Type B pancreatic cell (in vitro differentiated cells): ENCODE results near the gene TBL1Y. TPM values are rescaled to one million over a fixed set of nuclear protein-coding genes. Genes with fewer than 3 reads are reported as not detected.

Experiments used
- DNase-seq: peaks from one replicate; pipeline ENCODE4 v3.0.0; 2021; ENCODE audit warnings: mixed read lengths; ENCODE audit not compliant: unreplicated experiment; ENCODE audit errors: extremely low spot score
- H3K27ac Mint-ChIP-seq: 2 replicates; pipeline ENCODE4 v1.8.0; 2021; ENCODE audit warnings: mild to moderate bottlenecking, mixed read lengths
- H3K27me3 Mint-ChIP-seq: 2 replicates; pipeline ENCODE4 v1.8.0; 2021; ENCODE audit warnings: mixed read lengths
- H3K36me3 Mint-ChIP-seq: 2 replicates; pipeline ENCODE4 v1.8.0; 2021; ENCODE audit warnings: mixed read lengths
- H3K4me1 Mint-ChIP-seq: one replicate; pipeline ENCODE4 v1.8.0; 2021; ENCODE audit warnings: mixed read lengths; ENCODE audit not compliant: unreplicated experiment
- H3K4me3 Mint-ChIP-seq: 2 replicates; pipeline ENCODE4 v1.8.0; 2021; ENCODE audit warnings: mild to moderate bottlenecking, mixed read lengths
- H3K9me3 Mint-ChIP-seq: 2 replicates; pipeline ENCODE4 v1.8.0; 2021; ENCODE audit warnings: mixed read lengths
- total RNA-seq: library from RNA; stranded (reverse); gene quantifications from 2 replicates; pipeline ENCODE4 v1.2.1, GENCODE V29; 2021; ENCODE audit warnings: low replicate concordance
- TF ChIP-seq, protein P1 (sequence below): fragments of 200-600 bp; sonication (generic); conservative IDR thresholded peaks from 2 replicates; pipeline ENCODE4 v1.5.0; 2021; ENCODE audit warnings: antibody characterized with exemption, mild to moderate bottlenecking

TBL1Y gene
- total RNA-seq, 1 donor from 2014 or later = not detected

DNA sequence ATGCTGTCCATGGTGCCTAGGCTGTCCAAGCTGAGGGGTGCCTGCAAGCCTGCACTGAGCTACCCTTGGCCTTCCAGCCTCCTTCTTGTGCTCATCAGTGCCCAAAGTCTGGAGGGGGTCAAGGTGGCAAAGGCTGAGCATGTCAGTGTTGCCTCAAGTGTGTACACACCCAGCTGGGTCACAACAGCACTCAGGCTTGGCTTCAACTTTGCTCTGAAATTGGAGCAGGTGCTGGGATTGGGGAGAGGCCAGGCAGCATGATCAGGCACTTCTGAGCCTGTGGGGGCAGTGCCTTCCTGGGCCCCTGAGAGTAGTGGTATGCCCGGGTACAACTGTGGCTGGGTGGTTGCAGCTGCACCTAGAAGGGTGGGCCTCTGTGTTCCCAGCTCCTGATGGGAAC, 18.7 kb downstream of the TBL1Y start:
- Mint-ChIP-seq H3K36me3 (no peaks in the 10 kb centered on the region), H3K4me3 (no peak overlapping the region), H3K4me1 (no peaks in the 10 kb centered on the region), H3K9me3 (no peaks in the 10 kb centered on the region), H3K27me3 (no peaks in the 10 kb centered on the region), H3K27ac (no peak overlapping the region)
- no peak for DNase-seq
- TF ChIP-seq, protein P1, sequence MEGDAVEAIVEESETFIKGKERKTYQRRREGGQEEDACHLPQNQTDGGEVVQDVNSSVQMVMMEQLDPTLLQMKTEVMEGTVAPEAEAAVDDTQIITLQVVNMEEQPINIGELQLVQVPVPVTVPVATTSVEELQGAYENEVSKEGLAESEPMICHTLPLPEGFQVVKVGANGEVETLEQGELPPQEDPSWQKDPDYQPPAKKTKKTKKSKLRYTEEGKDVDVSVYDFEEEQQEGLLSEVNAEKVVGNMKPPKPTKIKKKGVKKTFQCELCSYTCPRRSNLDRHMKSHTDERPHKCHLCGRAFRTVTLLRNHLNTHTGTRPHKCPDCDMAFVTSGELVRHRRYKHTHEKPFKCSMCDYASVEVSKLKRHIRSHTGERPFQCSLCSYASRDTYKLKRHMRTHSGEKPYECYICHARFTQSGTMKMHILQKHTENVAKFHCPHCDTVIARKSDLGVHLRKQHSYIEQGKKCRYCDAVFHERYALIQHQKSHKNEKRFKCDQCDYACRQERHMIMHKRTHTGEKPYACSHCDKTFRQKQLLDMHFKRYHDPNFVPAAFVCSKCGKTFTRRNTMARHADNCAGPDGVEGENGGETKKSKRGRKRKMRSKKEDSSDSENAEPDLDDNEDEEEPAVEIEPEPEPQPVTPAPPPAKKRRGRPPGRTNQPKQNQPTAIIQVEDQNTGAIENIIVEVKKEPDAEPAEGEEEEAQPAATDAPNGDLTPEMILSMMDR = no peak

DNA sequence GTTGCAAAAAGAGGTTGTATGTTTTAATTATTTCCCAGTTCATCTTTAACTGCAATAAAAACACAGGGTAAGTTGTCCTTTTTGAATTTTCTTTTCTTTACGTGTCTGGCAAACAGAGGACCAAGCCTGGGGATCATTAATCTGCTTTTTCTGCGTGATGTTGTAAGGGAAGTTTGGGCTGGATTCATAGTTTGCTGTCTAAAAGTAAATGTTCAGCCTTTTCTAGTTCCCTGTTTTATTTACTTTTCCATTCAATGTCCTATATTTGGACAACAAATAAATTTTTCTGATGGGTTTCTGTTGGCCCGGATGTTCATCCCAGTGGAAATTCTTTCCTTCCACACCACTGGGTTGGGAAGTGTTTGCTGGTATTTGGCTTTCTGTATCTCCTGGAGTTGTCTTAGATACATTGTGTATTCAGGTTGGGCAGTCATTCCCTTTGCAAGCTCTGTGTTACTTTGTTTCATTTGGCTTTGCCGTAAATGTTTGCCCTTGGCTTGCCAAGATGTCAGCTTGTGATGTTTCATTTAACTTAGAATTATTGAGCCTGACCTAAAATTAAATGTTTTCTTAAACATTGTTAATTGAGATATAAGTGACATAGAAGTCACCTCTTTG, 21.4 kb downstream of the TBL1Y start:
- Mint-ChIP-seq H3K36me3 (no peaks in the 10 kb centered on the region), H3K9me3 (no peaks in the 10 kb centered on the region), H3K27me3 (no peaks in the 10 kb centered on the region), H3K4me1 (no peaks in the 10 kb centered on the region), H3K4me3 (no peak overlapping the region), H3K27ac (no peak overlapping the region)
- TF ChIP-seq, protein P1 = no peak
- no peak for DNase-seq

DNA sequence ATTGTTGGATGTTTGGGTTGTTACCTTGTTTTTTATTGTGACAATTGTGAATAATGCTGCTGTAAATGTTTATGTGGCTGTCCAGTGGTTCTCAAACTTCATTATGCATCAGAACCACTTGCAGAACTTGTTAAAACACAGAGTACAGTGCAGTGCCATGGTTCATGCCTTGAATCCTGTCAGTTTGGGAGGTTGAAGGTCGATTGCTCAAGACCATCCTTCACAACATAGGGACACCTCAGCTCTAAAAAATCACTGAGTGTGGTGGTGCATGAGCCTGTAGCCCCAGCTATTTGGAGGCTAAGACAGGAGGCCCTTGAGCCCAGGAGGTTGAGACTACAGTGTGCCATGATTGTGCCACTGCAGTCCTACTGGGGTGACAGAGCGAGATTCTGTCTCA, 25.0 kb downstream of the TBL1Y start:
- Mint-ChIP-seq H3K4me3 (no peak overlapping the region), H3K4me1 (no peaks in the 10 kb centered on the region), H3K36me3 (no peaks in the 10 kb centered on the region), H3K9me3 (no peaks in the 10 kb centered on the region), H3K27me3 (no peaks in the 10 kb centered on the region), H3K27ac (no peak overlapping the region)
- DNase-seq = no peak
- TF ChIP-seq, protein P1 = no peak

DNA sequence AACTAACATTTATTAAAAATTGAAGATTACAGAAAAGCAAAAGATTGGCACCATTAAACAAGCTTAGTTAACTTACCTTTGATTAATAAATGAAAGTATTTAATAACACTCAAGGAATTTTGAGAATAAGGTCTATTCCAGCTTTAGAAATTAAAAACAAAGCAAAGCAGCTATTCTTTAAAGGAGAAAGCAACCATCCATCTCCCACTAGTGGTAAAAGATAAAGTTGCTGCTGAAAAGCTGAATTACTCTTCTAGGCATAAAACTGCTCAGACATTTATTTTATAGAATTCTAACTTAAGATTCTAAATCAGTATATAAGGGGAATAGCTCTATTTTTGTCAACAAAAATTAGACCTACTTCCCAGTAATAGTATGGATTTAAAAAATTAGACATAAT, 37.2 kb downstream of the TBL1Y start:
- Mint-ChIP-seq H3K4me1 (no peaks in the 10 kb centered on the region), H3K4me3 (no peak overlapping the region), H3K27ac (no peak overlapping the region), H3K9me3 (no peaks in the 10 kb centered on the region), H3K36me3 (no peaks in the 10 kb centered on the region), H3K27me3 (no peaks in the 10 kb centered on the region)
- TF ChIP-seq, protein P1 = no peak
- DNase-seq = no peak

DNA sequence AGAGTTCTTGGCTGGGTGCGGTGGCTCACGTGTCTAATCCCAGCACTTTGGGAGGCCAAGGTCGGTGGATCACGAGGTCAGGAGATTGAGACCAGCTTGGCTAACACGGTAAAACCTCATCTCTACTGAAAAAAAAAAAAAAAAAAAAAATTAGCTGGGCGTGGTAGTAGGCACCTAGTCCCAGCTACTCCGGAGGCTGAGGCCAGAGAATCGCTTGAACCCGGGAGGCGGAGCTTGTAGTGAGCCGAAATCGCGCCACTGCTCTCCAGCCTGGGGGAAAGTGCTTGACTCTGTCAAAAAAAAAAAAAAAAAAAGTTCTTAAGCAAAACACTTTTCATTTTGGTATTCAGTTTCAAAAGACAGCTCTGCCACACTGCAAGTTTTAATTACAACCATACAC, 37.9 kb downstream of the TBL1Y start:
- Mint-ChIP-seq H3K27me3 (no peaks in the 10 kb centered on the region), H3K4me3 (no peak overlapping the region), H3K27ac (no peak overlapping the region), H3K36me3 (no peaks in the 10 kb centered on the region), H3K9me3 (no peaks in the 10 kb centered on the region), H3K4me1 (no peaks in the 10 kb centered on the region)
- DNase-seq = no peak
- TF ChIP-seq, protein P1 = no peak

DNA sequence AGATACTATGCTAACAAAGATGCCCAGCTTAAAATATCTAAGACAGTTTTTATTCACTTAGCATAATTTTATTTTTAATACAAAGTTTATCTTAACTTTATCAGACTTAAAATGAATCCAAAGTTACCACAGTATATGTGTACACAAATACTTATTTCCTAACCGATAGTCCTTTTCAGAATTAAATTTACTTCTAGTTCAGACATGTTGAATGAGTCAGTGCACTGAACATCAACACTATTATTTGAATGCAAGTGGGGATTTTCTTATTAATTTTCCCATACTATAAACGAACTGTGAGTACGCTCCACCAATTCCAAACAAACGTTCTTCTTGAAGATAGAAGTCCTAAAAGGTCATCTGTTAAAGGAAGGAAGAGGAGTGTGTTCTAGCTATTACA, 39.5 kb downstream of the TBL1Y start:
- TF ChIP-seq, protein P1 = no peak
- Mint-ChIP-seq H3K27ac (no peak overlapping the region), H3K36me3 (no peaks in the 10 kb centered on the region), H3K4me1 (no peaks in the 10 kb centered on the region), H3K27me3 (no peaks in the 10 kb centered on the region), H3K4me3 (no peak overlapping the region), H3K9me3 (no peaks in the 10 kb centered on the region)
- no peak for DNase-seq
